GM12878 (cell line): ENCODE data around the gene RIMBP2. TPM values are rescaled to one million over a fixed set of nuclear protein-coding genes. Genes with fewer than 3 reads are reported as not detected.

Experiments used
- ATAC-seq: fragments of 200-7000 bp; cut with Tn5 transposase; 3 replicates; pipeline ENCODE4 v1.9.1; 2020; ENCODE audit warnings: mild to moderate bottlenecking, moderate library complexity
- BruUV-seq: library from RNA; stranded (reverse); fragments of 400-500 nt; replicated peaks from 2 replicates; lab custom pipeline; 2021; lab: Mats Ljungman, UMichigan
- CTCF ChIA-PET: fragments of 300-600 bp; sonication (Branson Sonifier 250); formaldehyde crosslinking; extraction: SDS; loops from one replicate; lab custom pipeline; 2021; ENCODE audit warnings: inconsistent platforms; lab: Yijun Ruan, JAX
- POLR2A ChIA-PET: fragments of 350-600 bp; formaldehyde crosslinking; extraction: SDS; loops from one replicate; lab custom pipeline; 2021; ENCODE audit warnings: inconsistent platforms; lab: Charles Lee
- RAD21 ChIA-PET: fragments of 300-600 bp; sonication (Branson Sonifier 250); formaldehyde crosslinking; loops from one replicate; lab custom pipeline; 2023; ENCODE audit warnings: antibody characterized with exemption; ENCODE audit not compliant: unreplicated experiment; lab: Charles Lee
- SMC1A ChIA-PET: fragments of 300-600 bp; sonication (Branson Sonifier 250); formaldehyde crosslinking; loops from one replicate; lab custom pipeline; 2023; ENCODE audit not compliant: unreplicated experiment, uncharacterized antibody; lab: Charles Lee
- DNase-seq: peaks from one replicate; pipeline ENCODE4 v3.0.0-alpha.2; 2011; ENCODE audit warnings: low read depth, low spot score
- FAIRE-seq: peaks from 3 replicates; lab custom pipeline; 2011; peaks lifted over from hg19 to GRCh38; lab: Jason Lieb, UNC
- H2AFZ ChIP-seq: 2 replicates; pipeline ENCODE4 v1.6.0; 2011; ENCODE audit warnings: low read depth, low read length, control low read depth; ENCODE audit not compliant: control insufficient read depth
- H3K27ac ChIP-seq: 2 replicates; pipeline ENCODE4 v1.5.1; 2011; ENCODE audit warnings: control low read depth; ENCODE audit not compliant: control insufficient read depth, insufficient read depth
- H3K27me3 ChIP-seq, 2 experiments: replicated peaks in 1 of 2; 2 replicates each; pipeline versions ENCODE4 v1.6.0 to v1.6.1; 2011; ENCODE audit warnings: low read length in 1 of 2; ENCODE audit not compliant: control insufficient read depth in 2 of 2, insufficient read depth in 2 of 2
- H3K36me3 ChIP-seq, 2 experiments: 2 replicates each; pipeline ENCODE4 v1.5.1; 2011; ENCODE audit warnings: low read length in 1 of 2; ENCODE audit not compliant: control insufficient read depth in 2 of 2, insufficient read depth in 2 of 2
- H3K4me1 ChIP-seq: 2 replicates; pipeline ENCODE4 v1.6.1; 2011; ENCODE audit warnings: mild to moderate bottlenecking, low read length, moderate library complexity, mixed read lengths; ENCODE audit not compliant: control insufficient read depth, insufficient read depth
- H3K4me2 ChIP-seq: 2 replicates; pipeline ENCODE4 v1.6.0; 2011; ENCODE audit warnings: control low read depth; ENCODE audit not compliant: control insufficient read depth, insufficient read depth
- H3K4me3 ChIP-seq: fragments of 200-600 bp; sonication (generic); 2 replicates; pipeline ENCODE4 v1.5.1; 2016
- H3K79me2 ChIP-seq: 2 replicates; pipeline ENCODE4 v1.6.0; 2011; ENCODE audit warnings: low read length; ENCODE audit not compliant: control insufficient read depth, insufficient read depth
- H3K9ac ChIP-seq: 2 replicates; pipeline ENCODE4 v1.8.0; 2011; ENCODE audit warnings: low read length, control low read depth, mixed read lengths; ENCODE audit not compliant: control insufficient read depth, insufficient read depth
- H3K9me3 ChIP-seq: replicated peaks from 3 replicates; pipeline ENCODE4 v1.5.1; 2011; ENCODE audit warnings: mild to moderate bottlenecking, low read length; ENCODE audit not compliant: control insufficient read depth, insufficient read depth
- H4K20me1 ChIP-seq: 2 replicates; pipeline ENCODE4 v1.6.0; 2011; ENCODE audit not compliant: control insufficient read depth, insufficient read depth
- HDAC2 ChIP-seq: fragments of 200-600 bp; sonication (generic); IDR thresholded peaks from 2 replicates; pipeline ENCODE4 v1.6.1; 2017
- MEF2B ChIP-seq: fragments of 450-650 bp; IDR thresholded peaks from 2 replicates; pipeline ENCODE4 v1.6.1; 2018; ENCODE audit warnings: mild to moderate bottlenecking, moderate library complexity; ENCODE audit not compliant: partially characterized antibody, poor library complexity, severe bottlenecking
- MTA2 ChIP-seq: fragments of 450-650 bp; IDR thresholded peaks from 2 replicates; pipeline ENCODE4 v1.6.1; 2016; ENCODE audit warnings: low read depth, mild to moderate bottlenecking, moderate library complexity
- RB1 ChIP-seq: fragments of 450-650 bp; formaldehyde crosslinking; IDR thresholded peaks from 2 replicates; pipeline ENCODE4 v1.6.1; 2017; ENCODE audit warnings: mild to moderate bottlenecking, borderline replicate concordance
- SMARCA5 ChIP-seq: fragments of 450-650 bp; IDR thresholded peaks from 2 replicates; pipeline ENCODE4 v1.6.1; 2017; ENCODE audit warnings: mild to moderate bottlenecking
- WRNIP1 ChIP-seq: IDR thresholded peaks from 2 replicates; pipeline ENCODE4 v1.6.1; 2011; ENCODE audit warnings: low read depth, low read length, improper control_type of control experiment, borderline replicate concordance
- ZNF274 ChIP-seq: IDR thresholded peaks from one replicate; pipeline ENCODE4 v1.8.0; 2011; ENCODE audit not compliant: insufficient read length, insufficient read depth
- WGBS: methylation state at CpG from one replicate; pipeline ENCODE4 v1.1.6; 2016; ENCODE audit warnings: low lambda C conversion rate; ENCODE audit not compliant: insufficient replicate concordance, insufficient coverage; ENCODE audit errors: missing lambda C conversion rate; 5-methylcytosine and 5-hydroxymethylcytosine counted together
- in situ Hi-C: fragments of 300-500 bp; cut with MboI; formaldehyde crosslinking; loops from 9 replicates; pipeline ENCODE4 v1.14.3; 2018; ENCODE audit warnings: mixed read lengths
- intact Hi-C: fragments of 100-400 bp; cut with micrococcal nuclease; formaldehyde crosslinking; loops from one replicate; pipeline ENCODE4 v1.14.2; 2022; ENCODE audit not compliant: unreplicated experiment
- polyA plus RNA-seq, 11 experiments: library from polyadenylated mRNA; depleted of rRNA in 4 of 11; unstranded in 6 of 11; stranded (reverse) in 5 of 11; fragments of >200 nt; fragmentation: Nextera tagmentation in 4 of 11; fragmentation: Illumina TruSeq in 1 of 11; extraction: Ambion mirVana in 4 of 11; extraction: Trizol in 1 of 11; gene quantifications; 1 replicate in 1 of 11; 2 replicates in 10 of 11; pipeline versions ENCODE4 v1.2.1 to v1.2.3, GENCODE V29; 2011 to 2016; ENCODE audit warnings: inconsistent platforms in 2 of 11, missing spikeins in 2 of 11, low read depth in 1 of 11
- total RNA-seq, 4 experiments: library from RNA; depleted of rRNA in 3 of 4; stranded (reverse); fragments of >200 nt in 3 of 4; fragmentation: Illumina TruSeq in 1 of 4; extraction: Trizol in 1 of 4; gene quantifications; 2 replicates each; pipeline versions ENCODE4 v1.2.1 to v1.2.3, GENCODE V29; 2013 to 2021
- TF ChIP-seq, protein P1 (sequence below): fragments of 450-650 bp; IDR thresholded peaks from 2 replicates; pipeline ENCODE4 v1.6.1; 2016; ENCODE audit warnings: mild to moderate bottlenecking
- TF ChIP-seq, protein P2 (sequence below): fragments of 450-650 bp; conservative IDR thresholded peaks from 2 replicates; pipeline ENCODE4 v1.6.1; 2017; ENCODE audit warnings: mild to moderate bottlenecking, moderate library complexity
- TF ChIP-seq, protein P3 (sequence below): IDR thresholded peaks from 2 replicates; pipeline ENCODE4 v1.6.1; 2011; ENCODE audit warnings: low read depth, low read length, improper control_type of control experiment, borderline replicate concordance
- TF ChIP-seq, protein P4 (sequence below), 3 experiments: IDR thresholded peaks in 2 of 3; conservative IDR thresholded peaks in 1 of 3; 2 replicates each; pipeline ENCODE4 v1.5.1; 2011; ENCODE audit warnings: low read depth in 3 of 3, low read length in 3 of 3, mild to moderate bottlenecking in 3 of 3, control low read depth in 2 of 3, moderate library complexity in 2 of 3, inconsistent platforms in 1 of 3, mixed read lengths in 1 of 3; ENCODE audit not compliant: control insufficient read depth in 2 of 3, insufficient read depth in 1 of 3; ENCODE audit errors: extremely low read depth in 1 of 3
- TF ChIP-seq, protein P5 (sequence below): fragments of 450-650 bp; IDR thresholded peaks from 2 replicates; pipeline ENCODE4 v1.6.1; 2016; ENCODE audit warnings: mild to moderate bottlenecking, moderate library complexity, borderline replicate concordance

RIMBP2 gene
- total and polyA plus RNA-seq, 10 of the 15 experiments (the other 5 are each of a cell fraction or from before 2014, with no cell fraction given), result 0.04 to 2.9 (median 0.07) TPM; not detected in 1

DNA sequence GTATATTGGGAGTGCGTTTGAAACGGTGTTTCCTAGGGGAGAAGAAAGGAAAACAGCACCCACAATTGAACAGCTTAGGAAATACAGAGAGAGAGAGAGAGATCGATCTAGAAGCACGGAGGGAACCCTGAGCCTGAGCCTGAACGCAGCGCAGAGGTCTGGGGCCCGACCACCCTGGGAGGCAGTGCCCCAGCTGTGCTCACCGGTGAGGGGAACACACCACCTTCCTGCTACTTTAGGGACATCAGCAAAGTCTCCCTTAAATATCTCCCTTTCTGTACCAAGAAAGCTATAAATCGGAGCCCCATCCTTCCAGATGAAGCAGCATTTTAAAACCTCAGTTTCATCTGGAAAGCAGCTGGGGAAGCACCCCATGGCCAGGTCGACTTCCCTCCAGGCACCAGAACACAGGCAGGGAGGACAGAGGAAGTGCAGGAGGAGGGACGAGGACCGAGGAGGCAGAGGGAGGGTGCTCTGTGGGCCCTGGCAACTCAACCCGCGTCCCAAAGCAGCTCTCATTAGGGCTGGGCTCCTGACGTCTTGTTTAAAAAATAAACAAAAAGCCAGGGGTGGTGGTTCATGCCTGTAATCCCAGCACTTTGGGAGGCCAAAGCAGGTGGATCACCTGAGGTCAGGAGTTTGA is 12.2 kb downstream of the RIMBP2 start:
- FAIRE-seq, result no peak
- H3K27me3 ChIP-seq, result no peaks in the 10 kb centered on the region
- in situ Hi-C loops, result no loop called here
- no TSS peak for BruUV-seq
- no peak for DNase-seq
- no peaks in the 10 kb centered on the region for H3K36me3 ChIP-seq
- H2AFZ ChIP-seq, result no peak overlapping the region
- no peaks in the 10 kb centered on the region for H4K20me1 ChIP-seq
- no peak overlapping the region for H3K27ac ChIP-seq
- no peak overlapping the region for H3K4me2 ChIP-seq
- RAD21 ChIA-PET, result no interaction called here
- 29% methylated on average over 15 of the region's 15 CpGs for WGBS
- no peaks in the 10 kb centered on the region for H3K4me1 ChIP-seq
- H3K79me2 ChIP-seq, result no peaks in the 10 kb centered on the region
- SMC1A ChIA-PET, result no interaction called here
- no peaks in the 10 kb centered on the region; the same call in 2 of the 3 replicates for H3K9me3 ChIP-seq
- no peak overlapping the region for H3K9ac ChIP-seq
- no peak for ATAC-seq
- intact Hi-C loops, result no loop called here
- POLR2A ChIA-PET, result no interaction called here
- CTCF ChIA-PET, result no interaction called here
- H3K4me3 ChIP-seq, result no peak overlapping the region
- TF ChIP-seq MTA2, result no peak
- TF ChIP-seq, protein P1, sequence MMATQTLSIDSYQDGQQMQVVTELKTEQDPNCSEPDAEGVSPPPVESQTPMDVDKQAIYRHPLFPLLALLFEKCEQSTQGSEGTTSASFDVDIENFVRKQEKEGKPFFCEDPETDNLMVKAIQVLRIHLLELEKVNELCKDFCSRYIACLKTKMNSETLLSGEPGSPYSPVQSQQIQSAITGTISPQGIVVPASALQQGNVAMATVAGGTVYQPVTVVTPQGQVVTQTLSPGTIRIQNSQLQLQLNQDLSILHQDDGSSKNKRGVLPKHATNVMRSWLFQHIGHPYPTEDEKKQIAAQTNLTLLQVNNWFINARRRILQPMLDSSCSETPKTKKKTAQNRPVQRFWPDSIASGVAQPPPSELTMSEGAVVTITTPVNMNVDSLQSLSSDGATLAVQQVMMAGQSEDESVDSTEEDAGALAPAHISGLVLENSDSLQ, result no peak
- no peak for TF ChIP-seq SMARCA5
- TF ChIP-seq, protein P2, sequence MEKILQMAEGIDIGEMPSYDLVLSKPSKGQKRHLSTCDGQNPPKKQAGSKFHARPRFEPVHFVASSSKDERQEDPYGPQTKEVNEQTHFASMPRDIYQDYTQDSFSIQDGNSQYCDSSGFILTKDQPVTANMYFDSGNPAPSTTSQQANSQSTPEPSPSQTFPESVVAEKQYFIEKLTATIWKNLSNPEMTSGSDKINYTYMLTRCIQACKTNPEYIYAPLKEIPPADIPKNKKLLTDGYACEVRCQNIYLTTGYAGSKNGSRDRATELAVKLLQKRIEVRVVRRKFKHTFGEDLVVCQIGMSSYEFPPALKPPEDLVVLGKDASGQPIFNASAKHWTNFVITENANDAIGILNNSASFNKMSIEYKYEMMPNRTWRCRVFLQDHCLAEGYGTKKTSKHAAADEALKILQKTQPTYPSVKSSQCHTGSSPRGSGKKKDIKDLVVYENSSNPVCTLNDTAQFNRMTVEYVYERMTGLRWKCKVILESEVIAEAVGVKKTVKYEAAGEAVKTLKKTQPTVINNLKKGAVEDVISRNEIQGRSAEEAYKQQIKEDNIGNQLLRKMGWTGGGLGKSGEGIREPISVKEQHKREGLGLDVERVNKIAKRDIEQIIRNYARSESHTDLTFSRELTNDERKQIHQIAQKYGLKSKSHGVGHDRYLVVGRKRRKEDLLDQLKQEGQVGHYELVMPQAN, result no peak
- TF ChIP-seq, protein P3, sequence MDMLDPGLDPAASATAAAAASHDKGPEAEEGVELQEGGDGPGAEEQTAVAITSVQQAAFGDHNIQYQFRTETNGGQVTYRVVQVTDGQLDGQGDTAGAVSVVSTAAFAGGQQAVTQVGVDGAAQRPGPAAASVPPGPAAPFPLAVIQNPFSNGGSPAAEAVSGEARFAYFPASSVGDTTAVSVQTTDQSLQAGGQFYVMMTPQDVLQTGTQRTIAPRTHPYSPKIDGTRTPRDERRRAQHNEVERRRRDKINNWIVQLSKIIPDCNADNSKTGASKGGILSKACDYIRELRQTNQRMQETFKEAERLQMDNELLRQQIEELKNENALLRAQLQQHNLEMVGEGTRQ, result no peak
- TF ChIP-seq HDAC2, result no peak
- no peak for TF ChIP-seq WRNIP1
- TF ChIP-seq ZNF274, result no peak
- TF ChIP-seq, protein P4, sequence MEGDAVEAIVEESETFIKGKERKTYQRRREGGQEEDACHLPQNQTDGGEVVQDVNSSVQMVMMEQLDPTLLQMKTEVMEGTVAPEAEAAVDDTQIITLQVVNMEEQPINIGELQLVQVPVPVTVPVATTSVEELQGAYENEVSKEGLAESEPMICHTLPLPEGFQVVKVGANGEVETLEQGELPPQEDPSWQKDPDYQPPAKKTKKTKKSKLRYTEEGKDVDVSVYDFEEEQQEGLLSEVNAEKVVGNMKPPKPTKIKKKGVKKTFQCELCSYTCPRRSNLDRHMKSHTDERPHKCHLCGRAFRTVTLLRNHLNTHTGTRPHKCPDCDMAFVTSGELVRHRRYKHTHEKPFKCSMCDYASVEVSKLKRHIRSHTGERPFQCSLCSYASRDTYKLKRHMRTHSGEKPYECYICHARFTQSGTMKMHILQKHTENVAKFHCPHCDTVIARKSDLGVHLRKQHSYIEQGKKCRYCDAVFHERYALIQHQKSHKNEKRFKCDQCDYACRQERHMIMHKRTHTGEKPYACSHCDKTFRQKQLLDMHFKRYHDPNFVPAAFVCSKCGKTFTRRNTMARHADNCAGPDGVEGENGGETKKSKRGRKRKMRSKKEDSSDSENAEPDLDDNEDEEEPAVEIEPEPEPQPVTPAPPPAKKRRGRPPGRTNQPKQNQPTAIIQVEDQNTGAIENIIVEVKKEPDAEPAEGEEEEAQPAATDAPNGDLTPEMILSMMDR (IDR thresholded peaks at IDR 0.05 in 2 of 3, conservative IDR thresholded peaks at IDR 0.05 in 1 of 3; ENCODE audit: control insufficient read depth in 2 of 3, extremely low read depth in 1 of 3, insufficient read depth in 1 of 3, low read depth in 3 of 3, low read length in 3 of 3), result no peak
- TF ChIP-seq, protein P5, sequence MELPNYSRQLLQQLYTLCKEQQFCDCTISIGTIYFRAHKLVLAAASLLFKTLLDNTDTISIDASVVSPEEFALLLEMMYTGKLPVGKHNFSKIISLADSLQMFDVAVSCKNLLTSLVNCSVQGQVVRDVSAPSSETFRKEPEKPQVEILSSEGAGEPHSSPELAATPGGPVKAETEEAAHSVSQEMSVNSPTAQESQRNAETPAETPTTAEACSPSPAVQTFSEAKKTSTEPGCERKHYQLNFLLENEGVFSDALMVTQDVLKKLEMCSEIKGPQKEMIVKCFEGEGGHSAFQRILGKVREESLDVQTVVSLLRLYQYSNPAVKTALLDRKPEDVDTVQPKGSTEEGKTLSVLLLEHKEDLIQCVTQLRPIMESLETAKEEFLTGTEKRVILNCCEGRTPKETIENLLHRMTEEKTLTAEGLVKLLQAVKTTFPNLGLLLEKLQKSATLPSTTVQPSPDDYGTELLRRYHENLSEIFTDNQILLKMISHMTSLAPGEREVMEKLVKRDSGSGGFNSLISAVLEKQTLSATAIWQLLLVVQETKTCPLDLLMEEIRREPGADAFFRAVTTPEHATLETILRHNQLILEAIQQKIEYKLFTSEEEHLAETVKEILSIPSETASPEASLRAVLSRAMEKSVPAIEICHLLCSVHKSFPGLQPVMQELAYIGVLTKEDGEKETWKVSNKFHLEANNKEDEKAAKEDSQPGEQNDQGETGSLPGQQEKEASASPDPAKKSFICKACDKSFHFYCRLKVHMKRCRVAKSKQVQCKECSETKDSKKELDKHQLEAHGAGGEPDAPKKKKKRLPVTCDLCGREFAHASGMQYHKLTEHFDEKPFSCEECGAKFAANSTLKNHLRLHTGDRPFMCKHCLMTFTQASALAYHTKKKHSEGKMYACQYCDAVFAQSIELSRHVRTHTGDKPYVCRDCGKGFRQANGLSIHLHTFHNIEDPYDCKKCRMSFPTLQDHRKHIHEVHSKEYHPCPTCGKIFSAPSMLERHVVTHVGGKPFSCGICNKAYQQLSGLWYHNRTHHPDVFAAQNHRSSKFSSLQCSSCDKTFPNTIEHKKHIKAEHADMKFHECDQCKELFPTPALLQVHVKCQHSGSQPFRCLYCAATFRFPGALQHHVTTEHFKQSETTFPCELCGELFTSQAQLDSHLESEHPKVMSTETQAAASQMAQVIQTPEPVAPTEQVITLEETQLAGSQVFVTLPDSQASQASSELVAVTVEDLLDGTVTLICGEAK, result no peak
- no peak for TF ChIP-seq MEF2B
- TF ChIP-seq RB1, result no peak
